HS-27A (cell line): ENCODE measurements around the gene CBX6.

Experiments used
- DNase-seq: peaks from one replicate; pipeline ENCODE4 v3.0.0-alpha.2; 2012; ENCODE audit warnings: low read depth, missing footprints

Gene CBX6

GRCh38 chr22:38873469-38874411, 1.7 kb upstream of the CBX6 start:
- no peak for DNase-seq

- DNase-seq = no peak
Observed at GRCh38 chr22:38872831-38873248, 824 bp upstream of the CBX6 start.

DNA sequence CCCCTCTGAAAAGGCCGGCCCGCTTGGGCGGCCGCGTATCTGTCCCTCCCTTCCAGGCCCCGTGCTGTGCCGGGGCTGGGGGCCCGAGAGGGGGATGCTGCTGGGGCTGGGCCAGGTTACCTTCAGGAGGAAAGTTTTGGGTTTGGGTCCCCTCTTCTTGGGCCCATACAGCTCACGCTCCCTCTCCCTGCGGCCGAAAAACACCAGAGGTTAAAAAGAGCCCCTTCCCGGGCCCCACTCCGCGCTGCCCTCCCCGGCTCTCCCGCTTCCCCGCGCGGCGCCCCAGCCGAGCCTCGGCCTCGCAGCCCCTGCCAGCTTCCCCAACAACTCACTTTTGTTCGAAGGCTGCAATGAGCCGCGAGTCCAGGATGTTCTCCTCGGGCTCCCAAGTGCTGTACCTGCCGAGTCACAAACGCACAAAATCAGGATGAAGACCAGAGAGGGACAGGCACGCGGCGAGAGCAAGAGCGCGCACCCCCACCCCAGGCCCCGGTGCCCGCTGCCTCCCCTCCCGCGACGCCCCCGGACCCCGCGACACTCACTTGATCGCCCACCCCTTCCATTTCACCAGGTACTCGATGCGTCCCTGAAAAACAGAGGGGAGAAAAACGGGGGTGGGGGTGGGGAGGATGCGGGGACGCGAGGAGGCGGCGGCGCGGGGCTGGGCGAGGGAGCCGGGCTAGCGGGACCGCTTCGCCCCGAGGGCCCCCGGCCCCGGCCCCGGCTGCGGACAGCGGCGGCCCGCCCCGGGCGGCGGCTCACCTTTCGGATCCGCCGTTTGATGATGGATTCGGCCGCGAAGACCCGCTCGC, 450 bp downstream of the CBX6 start:
- DNase-seq = no peak

- DNase-seq = no peak
Observed at GRCh38 chr22:38870791-38871359, 1.1 kb downstream of the CBX6 start.

- DNase-seq = no peak
Observed at GRCh38 chr22:38870312-38870741, 1.7 kb downstream of the CBX6 start.

GRCh38 chr22:38869663-38870062, 2.4 kb downstream of the CBX6 start:
- no peak for DNase-seq

- no peak for DNase-seq
Observed at GRCh38 chr22:38868886-38869381, 3.1 kb downstream of the CBX6 start.

- DNase-seq = no peak
Observed at GRCh38 chr22:38868286-38868721, 3.7 kb downstream of the CBX6 start.

DNA sequence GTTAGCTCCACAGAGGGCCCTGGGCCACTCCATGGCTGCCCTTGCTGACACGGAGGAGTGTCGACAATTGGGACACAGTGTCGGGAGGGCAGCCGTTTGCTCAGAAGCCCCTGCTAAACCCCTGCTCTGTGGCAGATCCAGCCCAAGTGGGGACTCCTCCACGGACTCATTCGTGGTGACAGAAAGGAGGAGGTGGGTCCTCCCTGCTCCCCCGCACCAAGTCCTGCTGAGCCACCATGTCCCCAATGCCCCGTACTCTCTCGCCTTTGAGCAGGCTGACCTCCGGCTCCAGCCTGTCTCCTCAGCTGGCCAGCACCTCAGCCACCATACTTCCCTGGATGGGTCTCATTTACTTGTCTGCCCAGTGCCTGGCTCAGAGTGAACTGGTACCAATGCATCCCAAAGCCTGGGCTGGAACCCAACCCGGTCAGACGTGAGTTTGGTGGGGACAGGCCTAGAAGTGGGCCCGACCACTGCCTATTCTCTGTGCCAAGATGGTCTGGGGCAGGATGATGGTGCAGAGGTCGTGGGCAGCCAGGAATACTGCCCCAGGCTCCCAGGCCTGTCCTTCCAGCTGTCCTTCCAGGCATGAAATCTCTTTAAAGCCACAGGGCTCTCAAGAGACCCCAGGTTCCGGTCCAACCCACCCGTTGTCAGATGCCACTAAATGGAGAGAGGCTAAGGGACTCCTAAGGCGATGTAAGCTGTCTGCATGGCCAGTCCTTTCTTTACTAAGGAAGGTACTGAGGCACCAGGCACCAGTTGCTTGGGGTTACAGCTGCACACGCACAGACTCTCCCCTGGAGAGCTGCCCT, 4.3 kb downstream of the CBX6 start:
- DNase-seq = no peak

- DNase-seq = no peak
Observed at GRCh38 chr22:38867124-38867455, 4.9 kb downstream of the CBX6 start.

DNA sequence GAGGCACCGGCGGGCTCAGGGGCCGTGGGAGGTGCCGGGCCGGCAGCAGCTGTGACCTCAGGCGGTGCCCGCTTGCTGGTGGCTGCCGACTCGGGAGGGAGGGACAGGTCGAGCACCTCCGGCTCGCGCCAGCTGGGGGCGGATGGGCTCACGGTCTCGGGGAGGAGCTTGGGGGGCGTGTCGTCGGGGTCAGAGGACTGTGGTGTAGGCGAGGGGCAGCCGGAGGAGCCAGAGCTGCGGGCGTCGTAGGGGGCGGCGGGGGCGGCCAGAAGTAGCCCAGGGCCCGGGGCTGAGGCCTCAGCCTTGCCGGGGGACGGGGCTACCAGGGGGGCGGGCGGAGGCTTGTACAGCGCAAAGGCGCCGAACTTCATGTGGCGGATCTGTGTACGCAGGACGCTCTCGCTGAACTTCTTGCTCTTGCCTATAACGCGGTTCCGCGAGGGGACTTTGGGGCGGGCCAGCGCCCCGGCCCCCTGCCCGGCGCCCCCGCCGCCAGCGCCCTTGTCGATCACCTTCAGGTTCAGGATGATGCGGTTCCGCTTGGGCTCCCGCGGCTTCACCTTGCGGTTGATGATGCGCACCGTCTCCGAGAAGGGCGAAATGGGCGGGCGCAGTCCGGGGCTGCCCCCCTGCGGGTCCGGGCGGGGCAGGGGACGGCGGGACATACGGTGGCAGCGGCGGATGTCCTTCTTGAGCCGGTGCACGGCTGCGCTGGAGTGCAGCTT, 5.5 kb downstream of the CBX6 start:
- no peak for DNase-seq

- DNase-seq = no peak
Observed at GRCh38 chr22:38866024-38866398, 6.0 kb downstream of the CBX6 start.

DNA sequence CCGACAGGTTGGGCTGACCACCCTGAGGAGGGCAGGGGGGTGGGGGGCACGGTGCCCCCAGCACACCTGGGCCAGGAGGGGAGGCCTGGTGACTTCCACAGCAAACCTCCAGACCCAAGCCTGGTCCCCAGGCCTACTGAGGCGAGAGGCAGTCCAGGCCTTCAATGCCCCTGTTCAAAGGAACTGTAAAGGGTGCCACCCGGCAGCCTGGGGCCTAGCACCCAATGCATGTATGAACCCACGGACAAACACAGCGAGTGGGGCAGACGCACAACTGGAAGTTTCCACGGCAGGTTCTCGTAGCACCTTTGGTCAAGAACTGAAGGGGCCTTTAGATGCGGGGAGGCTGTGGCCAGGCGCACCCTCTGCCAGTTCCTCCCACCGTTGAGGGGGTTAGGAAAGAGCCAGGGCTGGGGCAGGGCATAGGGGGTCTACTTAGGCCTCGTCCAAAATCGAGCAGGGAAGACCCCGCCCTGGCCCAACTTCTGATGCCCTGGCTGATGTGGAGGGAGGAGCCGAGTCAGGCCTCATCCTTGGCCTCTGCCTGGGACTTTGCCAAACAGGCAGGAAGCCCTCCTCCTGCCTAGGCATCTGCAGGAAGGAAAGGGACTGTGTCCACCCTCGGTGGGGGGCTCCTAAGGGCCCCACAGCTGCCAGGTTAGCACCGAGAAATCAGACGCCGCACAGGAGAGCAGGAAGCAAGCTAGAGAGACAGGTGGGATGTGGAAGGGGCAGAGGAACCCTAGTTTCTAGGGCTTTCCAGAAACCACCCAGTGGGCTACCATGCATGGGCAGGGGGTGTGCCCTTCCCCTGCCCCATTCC, 6.6 kb downstream of the CBX6 start:
- DNase-seq = no peak

GRCh38 chr22:38864361-38865191, 7.4 kb downstream of the CBX6 start:
- DNase-seq = no peak

DNA sequence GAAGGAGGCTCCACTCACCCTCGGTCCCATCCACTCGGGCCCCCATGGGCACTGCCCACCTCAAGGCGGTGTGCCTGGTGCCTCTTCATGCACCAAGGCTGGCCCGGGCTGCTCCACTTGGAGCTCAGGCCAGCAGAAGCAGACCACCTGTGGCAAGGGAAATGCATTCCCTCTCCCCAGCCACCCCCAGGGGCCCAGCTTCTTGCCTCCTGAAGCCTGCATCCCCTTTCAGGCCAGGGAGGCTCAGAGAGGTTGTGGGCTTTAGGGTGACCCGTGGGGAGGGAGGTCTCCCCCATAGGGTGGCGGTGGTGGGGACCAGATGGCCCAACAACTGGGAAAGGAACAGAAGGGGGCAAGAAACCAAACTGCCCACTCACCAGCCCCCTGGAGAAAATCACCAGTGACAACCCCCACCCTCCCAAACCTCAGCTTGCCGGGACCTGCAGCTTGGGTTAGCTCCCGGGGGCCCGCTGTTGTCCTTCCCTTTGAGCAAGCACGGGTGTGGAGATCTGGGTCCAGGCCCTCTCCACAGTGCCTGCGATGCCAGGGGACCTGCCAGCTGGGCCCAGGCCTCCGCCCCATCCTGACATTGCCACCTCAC, 8.4 kb downstream of the CBX6 start:
- no peak for DNase-seq

DNA sequence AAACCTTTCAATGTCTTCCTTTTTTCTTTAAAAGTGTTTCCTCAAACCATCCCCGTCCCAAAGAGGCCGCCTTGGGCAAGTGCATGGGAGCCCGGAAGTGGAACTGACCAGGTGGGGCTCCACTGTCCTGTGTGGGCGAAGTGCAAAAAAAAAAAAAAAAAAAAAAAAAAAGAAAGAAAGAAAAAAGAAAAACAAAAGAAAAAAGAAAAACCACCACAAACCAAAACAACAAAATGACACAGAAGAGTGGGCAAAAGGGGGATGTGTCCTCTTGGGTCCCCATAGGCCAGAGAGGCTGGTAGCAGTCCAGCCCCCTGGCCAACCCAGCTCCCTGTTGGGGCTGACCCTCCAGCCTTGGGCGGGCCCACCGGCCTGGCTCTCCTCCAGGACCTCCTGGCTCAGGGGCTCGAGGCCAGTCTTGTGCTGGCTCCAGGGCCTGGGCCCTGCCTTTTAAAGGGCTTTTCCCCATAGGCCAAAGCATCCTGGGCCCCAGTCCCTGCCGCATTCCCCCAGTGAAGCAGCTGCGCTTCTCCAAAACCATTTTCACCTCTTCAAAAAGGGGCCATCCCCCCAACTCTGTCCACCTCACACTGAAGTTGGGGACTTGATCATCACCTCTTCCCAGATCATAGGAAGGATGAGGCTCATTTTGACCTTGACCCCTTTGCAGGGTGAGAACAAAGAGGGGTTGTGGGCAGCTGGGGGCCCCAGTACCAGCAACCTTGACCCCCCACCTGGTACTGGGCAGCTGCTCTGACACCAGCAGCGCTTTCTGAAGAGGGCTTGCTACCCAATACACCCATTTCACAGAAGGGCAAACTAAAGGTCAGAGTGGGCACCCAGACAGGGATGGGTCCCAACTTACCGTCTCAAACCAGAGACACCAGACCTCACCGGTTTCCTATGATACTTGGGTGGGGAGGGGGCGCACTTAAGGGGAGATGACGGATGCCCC, 9.4 kb downstream of the CBX6 start:
- DNase-seq = no peak

DNA sequence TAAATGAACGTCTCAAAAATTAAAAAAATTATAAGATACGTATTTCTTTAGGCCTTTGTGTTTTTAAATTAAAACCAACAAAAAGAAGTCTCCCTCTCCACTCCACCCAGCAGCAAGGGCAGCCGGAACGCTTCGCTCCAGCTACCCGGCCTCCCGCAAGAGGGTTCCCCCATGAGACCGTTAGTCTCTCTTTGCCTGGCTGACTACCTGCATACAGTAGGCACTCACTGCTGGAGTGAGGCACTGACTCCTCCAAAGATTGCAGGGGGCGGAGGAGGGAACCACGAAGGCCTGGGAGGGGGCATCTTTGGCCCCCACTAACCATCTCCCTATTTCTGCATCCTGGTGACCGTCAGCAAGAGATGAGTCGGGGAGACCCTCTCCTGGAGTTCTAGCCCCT, 10.1 kb downstream of the CBX6 start:
- no peak for DNase-seq
